CD4-positive, alpha-beta T cell treated with Interleukin-15 for 1 hour (primary cell): ENCODE measurements around the gene ATXN7.

ENCODE experiments used
- DNase-seq: peaks from one replicate; pipeline ENCODE4 v3.0.0-alpha.2; 2020

Gene ATXN7

DNA sequence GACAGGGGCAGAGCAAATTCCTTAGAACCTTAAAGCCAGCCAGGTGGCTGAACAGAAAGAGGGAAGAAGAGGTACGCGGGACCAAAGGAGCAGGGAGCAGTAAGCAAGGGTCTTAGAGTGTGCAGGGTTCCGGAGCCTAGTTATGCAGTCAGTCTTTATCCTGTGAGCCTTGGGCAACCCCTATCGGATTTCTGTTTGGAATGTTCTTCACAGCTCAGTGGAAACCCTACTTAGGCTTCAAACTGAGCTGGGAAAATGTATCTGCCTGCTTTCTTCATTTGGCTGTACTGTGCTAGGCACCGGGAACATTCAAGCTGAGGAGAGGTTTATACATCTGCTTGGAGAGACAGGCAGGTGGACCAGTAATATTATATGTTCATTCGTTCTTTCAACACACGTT, 122.5 kb downstream of the ATXN7 start:
- DNase-seq = no peak

GRCh38 chr3:63986831-63987230, 123.2 kb downstream of the ATXN7 start:
- no peak for DNase-seq

DNA sequence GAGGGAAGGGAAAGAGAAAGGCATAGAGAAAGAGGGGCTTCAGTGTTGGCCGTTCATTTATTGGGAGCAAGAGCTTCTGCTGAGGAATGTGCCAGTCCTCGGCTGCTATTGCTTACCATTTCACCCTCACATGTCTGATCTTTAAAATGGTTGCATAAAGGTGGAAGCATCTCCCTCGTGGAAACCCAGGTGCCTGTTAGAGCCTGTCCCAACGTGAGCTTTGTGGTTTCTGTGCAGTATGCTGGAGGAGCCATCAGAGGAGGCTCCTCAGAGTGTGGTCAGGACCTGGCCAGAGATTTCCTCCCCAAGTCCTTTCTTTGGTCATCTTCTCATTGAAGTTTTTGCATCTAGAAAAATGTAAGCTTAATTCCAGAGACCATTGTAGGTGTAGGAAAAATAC, 125.3 kb downstream of the ATXN7 start:
- no peak for DNase-seq

DNA sequence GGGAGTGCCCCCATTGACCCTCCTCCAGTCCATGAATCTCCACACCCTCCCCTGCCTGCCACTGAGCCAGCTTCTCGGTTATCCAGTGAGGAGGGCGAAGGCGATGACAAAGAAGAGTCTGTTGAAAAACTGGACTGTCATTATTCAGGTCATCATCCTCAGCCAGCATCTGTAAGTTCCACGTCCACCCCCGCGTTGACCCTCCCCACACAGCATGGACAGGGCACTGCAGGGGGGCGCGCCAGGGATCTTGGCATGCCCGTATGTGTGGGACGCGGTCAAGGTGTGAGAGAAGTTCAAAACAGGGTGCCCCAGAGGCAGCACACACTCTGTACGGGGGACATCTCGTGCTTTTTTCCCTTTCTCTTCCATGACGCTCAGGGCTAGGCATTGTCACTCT, 126.5 kb downstream of the ATXN7 start:
- DNase-seq = no peak

GRCh38 chr3:63990733-63991132, 127.1 kb downstream of the ATXN7 start:
- DNase-seq = no peak

GRCh38 chr3:63991666-63992065, 128.0 kb downstream of the ATXN7 start:
- DNase-seq = no peak

GRCh38 chr3:63992516-63993209, 129.0 kb downstream of the ATXN7 start:
- no peak for DNase-seq

DNA sequence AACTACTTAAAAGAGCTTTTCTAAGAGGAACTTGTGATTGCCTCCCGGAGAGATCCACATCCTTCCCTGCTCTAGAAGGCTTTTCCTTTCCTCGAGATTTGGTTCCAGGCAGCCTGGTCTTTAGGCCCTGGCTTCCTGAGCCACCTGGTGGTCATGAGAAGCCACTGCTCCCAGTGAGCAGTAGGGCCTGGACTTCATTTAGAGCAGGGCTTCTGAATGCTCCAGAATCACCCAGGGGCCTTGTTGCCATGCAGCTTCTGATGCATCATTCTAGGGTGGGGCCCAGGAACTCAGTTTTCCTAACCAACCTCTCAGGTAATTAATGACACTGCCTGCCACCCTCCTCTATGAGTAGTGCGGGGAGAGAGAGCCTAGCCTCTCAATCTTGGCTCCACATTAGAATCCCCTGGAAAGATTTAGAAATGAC, 130.0 kb downstream of the ATXN7 start:
- peak; percentile 63 for DNase-seq

GRCh38 chr3:63995086-63995485, 131.4 kb downstream of the ATXN7 start:
- no peak for DNase-seq

DNA sequence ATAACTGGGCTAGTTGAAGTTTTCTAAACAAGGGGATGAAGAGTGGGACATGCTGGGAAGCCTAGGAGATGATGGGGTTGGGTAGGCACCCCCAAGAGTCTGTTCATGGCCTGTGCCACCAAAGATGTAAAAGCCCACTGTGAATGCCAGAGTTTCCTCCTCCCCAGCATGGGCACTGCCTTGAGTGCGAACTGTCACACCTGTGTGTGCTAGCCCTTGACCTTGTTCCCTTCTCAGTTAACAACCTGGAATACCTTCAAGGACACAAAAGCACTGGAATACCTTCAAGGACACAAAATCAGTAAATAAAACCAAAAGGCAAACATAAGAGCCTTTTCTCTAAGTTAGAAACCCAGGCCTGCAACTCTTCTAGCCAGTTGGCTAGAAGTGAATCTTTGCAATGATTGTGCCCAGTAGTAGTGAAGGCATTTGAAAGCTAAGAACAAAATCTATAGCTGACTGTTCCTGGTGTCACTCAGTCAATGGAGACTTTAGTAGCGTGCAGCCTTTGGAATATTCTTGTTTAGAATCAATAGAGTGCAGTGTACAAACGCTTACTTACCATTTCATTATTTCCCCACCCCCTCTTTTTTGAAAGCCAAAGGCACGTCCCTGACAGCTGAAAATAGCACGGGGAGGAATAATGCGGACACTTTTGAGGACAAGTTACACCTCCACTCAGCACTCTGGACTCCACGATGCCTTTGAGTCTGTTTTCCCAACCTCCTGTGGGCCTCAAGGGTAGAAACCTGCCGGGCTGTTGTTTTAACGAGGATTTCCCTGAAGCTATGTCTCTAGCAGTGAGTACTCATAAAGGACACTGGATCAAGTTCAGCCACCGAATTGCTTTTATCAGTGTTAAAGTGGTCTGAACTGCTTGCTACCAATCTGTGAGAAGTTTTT, 135.4 kb downstream of the ATXN7 start:
- DNase-seq = no peak

DNA sequence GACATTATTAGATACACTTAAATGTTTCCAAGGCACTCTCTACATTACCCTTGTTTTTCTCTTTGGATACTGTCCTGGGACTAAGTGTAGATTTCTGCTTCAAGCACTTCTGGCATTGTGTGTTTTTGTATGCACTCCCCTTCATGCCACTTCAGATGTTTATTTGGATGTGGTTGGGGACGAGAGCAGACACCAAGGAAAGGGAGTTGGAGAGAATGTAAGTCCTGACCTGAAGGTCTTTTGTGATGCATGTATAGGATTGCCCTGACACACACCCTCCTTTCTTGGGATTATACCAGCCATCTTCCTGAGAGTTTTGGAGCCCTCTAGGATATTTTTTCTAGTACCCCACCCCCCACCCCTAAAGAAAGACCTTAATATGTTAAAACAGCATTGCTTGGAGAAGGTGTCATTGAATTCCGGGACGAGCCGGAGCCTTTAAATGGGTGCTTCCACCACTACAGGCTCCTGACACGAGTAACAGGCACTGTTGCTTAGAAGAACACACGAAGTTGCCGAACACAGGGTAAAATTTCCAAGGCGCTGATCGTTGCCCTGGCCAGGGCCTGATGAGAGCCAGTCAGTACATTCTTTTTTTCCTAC, 136.9 kb downstream of the ATXN7 start:
- no peak for DNase-seq

DNA sequence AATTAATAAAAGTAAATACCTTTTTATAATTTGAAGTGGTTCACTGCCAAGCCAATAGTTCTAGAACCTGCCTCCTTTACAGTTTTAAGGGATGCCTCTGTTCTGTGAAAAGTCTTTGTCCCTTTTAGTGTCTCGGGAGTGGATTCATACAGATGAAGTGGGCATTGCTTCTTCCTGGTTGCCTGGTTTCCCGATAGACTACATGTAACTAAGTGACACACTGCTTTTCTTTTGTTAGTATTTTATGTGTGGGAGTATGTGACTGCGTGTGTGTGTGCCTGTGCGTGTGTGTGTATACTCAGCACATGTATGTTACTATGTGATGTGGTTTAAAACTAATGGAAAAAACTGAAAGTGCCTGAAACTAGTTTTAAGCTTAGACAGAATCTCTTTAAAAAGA, 138.6 kb downstream of the ATXN7 start:
- DNase-seq = no peak

DNA sequence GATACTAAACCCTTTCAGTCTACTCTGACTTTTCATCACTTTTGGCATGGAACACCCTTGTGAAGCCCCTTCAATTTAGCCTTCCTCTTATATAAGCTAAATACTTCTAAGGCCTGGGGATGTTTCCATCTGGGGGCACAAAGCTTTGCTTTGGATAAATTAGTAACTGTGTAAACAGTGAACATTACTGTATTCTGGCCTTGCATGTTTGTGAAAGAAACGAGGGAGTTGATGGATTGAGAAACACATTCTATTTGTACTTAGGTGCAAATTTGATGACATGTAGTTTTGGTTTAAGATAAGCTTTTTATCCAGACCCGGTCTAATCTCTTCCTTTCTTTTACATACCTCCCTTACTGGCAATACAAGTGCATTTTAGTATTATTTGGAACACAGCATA, 139.9 kb downstream of the ATXN7 start:
- DNase-seq = no peak

GRCh38 chr3:64008017-64008416, 144.3 kb downstream of the ATXN7 start:
- no peak for DNase-seq

DNA sequence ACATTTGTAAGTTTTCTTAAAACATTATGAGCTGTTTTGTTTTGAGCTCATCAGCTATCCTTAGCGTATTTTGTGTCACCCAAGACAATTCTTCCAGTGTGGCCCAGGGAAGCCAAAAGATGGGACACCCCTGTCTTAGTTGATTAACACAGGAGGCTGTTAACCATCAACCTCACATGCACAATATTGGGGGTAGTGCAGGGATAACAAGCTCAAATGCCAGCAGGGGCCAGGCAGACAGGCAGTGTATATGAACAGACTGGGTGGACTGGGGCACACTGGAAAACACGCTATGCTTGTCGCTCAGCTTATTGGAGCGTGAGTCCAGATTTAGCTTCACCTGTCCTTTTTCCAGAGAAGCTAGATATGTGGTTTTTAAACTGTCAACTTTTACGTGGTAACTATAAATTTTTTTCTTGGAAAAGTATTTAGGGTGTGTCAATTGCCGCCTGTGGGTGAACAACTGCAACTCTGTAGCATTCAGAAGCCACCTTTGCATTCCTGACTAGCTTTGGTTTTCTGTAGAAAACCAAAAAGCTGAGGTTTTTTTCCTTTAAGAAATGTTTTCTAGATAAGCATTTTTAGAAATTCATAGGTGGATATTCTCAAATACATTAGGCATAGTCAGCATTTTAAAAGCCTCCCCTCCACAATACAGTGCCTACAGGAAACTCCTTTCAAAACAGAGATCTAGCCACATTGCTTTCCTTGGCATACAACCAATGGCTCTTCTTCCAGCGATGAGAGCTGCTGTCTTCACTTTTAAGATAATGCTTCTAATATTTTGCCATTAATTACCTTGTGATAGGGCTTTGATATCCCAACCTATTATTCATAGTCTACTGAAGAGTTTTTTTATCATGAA, 145.1 kb downstream of the ATXN7 start:
- DNase-seq = no peak

GRCh38 chr3:64009528-64009927, 145.9 kb downstream of the ATXN7 start:
- DNase-seq = no peak

- DNase-seq = no peak
Observed at GRCh38 chr3:64010199-64010598, 146.5 kb downstream of the ATXN7 start.

DNA sequence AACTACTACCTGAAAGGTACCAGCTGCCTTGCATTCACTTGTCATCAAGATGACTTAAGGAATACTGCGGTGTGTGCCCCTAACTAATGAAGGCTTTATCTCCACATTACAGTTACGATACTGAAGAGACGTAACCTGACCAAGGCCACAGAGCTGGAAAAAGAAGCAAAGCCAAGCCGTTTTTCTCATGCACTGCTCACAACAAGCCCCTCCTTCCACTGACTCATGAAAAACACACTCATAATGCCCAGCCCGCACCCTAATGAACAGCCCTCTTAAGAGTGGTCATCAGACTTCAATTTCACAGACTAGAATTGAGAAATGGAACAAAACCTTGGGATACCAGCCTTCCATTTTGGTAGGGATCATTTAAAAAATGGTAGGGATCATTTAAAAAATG, 148.0 kb downstream of the ATXN7 start:
- DNase-seq = no peak

DNA sequence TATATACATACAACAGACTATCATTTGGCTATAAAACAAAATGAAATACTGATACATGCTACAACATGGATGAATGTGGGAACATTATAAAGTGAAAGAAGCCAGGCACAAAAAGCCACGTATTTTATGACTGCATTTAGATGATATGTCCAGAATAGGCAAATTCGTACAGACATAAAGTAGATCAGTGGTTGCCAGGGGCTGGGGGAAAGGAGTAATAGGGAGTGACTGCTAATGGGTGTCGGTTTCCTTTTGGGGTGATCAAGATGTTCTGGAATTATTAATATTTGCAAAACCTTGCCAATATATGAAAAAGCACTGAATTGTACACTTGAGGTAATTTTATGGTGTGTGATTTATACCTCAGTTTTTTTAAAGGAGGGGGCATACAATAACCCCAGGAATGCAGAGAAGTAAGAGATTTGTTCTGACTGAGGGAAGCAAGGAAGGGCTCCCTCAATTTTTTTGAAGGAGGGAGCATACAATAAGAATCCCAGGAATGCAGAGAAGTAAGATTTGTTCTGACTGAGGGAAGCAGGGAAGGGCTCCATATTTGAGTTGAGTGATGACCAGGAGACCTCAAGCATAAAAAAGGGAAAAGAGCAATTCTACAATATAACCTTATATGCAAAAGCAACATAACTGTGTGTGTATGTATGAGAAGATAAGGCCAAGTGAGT, 153.4 kb downstream of the ATXN7 start:
- no peak for DNase-seq

DNA sequence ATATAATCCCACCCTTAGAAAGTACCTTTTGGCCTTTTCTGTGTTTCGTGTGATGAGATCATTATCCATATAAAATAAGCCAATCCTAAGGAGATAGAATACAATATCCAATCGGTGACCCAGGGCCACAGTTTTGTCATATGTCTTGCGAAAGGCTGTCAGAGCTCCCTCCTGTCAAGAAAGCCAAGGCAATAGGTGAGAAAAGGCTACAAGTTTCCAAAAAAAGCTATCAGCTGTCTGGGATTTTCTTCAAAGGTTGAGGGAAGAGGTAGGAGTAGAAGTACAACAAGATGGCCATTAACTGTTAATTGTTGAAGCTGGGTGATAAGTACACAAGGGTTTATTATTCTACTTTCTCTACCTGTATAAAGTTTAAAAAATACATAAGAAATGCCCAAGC, 155.6 kb downstream of the ATXN7 start:
- DNase-seq = no peak

DNA sequence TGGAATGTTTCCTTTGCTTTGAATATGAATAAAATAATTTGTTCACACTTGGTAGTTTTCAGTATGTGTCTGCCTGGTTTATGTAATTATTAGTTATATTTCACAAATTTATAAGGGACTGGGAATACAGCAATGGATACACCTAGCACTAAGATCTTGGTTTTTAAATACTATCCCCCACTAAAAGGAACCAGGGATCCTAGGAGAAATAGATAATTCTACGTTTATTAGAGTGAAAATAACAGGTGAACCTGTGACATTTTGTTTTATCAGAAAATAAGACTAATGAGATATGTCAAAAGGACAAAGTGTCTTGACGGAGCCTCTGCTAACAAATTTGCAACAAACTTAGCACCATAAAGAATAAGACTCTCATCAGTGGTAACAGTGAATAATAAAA, 156.2 kb downstream of the ATXN7 start:
- DNase-seq = no peak

- DNase-seq = no peak
Observed at GRCh38 chr3:64021922-64022321, 158.3 kb downstream of the ATXN7 start.
